Esophagus mucosa (tissue), 1 donor: ENCODE data around the gene MRRF. TPM values are rescaled to one million over a fixed set of nuclear protein-coding genes. Genes with fewer than 3 reads are reported as not detected.
"Not testable (repeated sequence)": the region's sequence is repeated elsewhere in the genome, so short reads cannot be mapped to it uniquely, and the experiment has no call there.

Source experiments
- ATAC-seq: fragments of 200-7000 bp; cut with Tn5 transposase; one replicate; pipeline ENCODE4 v1.9.1; 2020
- total RNA-seq: library from RNA; stranded (reverse); gene quantifications from one replicate; pipeline ENCODE4 v1.2.4, GENCODE V29; 2023
- donor health status: DM: yes; HTN: yes; CAD: no.

MRRF gene
- total RNA-seq, 1 donor from 2014 or later = 36.5 TPM

GRCh38 chr9:122363131-122363530 lies 98.4 kb downstream of the MRRF start:
- ATAC-seq = not testable (repeated sequence)

DNA sequence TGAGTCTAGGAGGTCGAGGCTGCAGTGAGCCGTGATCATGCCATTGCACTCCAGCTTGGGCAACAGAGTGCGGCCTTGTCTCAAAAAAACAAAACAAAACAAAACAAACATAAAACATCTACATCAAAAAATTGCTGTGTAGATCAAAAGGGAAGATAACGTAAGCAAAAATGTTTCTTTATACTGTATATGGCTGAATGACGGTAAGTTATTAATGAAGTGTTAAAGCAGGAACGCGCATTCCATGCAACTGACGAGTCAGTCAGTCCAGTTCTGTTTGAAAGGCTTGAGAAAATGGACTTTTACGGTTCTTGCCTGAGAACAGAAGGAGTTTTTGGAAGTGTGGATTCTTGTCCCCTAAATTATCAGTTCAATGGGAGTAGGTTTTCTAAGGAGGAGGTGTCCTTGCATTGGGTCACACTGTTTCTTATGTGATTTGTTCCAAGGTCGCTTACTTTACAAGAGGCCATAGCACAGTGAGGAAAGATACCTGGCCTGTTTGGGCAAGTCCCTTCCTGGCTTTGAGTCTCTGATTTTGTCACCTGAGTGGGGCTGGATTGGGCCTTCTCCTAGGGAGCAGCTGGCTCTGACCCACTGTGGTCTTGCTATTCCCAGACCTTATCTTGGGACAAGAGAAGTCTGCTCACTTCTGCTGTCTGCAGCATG lies 99.6 kb downstream of the MRRF start:
- peak; percentile 24 for ATAC-seq

- ATAC-seq = no peak
These were observed 100.1 kb downstream of the MRRF start for GRCh38 chr9:122364783-122365150.

- ATAC-seq = no peak
These were observed 101.5 kb downstream of the MRRF start for GRCh38 chr9:122366074-122366660.

DNA sequence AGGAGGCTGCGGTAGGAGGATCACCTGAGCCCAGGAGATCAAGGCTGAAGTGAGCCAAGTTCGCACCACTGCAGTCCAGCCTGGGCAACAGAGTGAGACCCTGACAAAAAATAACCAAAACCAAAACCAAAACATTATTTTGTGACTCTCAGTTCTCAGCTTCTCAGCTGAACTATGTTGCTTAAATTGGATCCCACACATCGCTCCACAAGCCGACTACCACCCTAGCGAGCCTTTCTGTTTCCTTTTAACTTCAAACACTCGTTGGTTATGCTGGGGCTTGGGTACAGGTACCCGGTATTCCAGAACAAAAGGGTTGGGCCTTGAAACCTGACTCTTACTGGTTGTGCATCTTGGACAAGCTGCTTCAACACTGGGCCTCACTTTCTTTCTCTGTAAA lies 102.4 kb downstream of the MRRF start:
- ATAC-seq = no peak

GRCh38 chr9:122367774-122368460 lies 103.2 kb downstream of the MRRF start:
- peak; percentile 82 for ATAC-seq

- ATAC-seq = no peak
These were observed 104.0 kb downstream of the MRRF start for GRCh38 chr9:122368642-122369041.

DNA sequence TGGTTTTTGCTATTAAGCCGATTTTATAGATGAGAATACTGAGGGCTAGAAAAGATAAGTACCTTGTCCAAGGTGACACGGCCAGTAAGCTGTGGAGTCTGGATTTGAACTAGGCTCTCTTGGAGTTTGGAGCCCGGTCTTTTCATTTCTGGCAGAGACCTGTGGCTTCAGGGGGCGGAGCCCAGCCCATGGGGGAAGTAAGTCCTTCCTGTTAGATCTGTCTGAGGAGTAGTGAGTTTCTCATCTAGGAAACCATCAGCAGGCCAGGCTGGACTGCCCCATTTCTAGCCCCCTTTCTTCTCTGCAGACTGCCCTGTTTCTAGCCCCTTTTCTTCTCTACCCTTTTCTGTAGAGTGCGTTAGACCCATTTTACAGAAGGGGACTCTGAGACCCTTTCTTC lies 105.6 kb downstream of the MRRF start:
- peak; percentile 8 for ATAC-seq

DNA sequence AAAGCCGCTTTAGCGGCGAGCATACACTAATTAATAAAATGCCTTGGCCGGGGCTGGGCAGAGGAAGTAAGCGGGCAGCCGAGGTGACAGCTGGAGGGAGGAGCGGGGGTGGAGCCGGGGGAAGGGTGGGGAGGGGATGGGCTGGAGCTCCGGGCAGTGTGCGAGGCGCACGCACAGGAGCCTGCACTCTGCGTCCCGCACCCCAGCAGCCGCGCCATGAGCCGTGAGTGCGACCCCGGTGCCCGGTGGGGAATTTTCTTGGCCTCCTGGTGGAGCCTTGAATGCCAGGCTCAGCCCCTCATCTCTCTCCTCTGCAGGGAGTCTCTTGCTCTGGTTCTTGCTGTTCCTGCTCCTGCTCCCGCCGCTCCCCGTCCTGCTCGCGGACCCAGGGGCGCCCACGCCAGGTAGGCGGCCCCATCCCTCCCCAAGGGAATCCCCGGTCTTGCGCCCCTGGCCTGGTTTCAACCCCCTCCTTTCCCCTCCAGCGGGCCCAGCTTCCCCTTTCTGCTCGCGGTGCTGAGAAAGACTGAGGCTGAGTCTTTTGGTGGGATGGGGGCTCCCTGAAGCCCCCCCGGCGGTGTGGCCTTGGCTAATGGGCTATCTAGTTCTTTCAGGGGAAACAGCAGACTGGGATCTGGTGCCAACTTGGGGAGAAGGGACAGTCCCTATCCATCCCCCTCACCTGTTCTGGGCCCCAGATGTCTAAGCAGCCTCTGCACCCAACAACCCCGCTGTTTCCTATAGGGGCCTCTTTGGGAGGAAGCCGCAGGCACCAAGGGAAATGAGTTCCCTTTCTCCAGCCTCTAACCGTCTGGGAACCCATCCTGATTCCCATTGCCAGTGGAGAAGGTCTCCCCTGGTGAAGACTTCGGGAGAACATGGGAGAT lies 106.4 kb downstream of the MRRF start, which contains the start of gene PTGS1:
PTGS1 (plus strand) TSS at position 156 of the 887 bp plus-strand sequence; CDS start at position 217, 61 bp downstream.
- ATAC-seq = peak; percentile 68

DNA sequence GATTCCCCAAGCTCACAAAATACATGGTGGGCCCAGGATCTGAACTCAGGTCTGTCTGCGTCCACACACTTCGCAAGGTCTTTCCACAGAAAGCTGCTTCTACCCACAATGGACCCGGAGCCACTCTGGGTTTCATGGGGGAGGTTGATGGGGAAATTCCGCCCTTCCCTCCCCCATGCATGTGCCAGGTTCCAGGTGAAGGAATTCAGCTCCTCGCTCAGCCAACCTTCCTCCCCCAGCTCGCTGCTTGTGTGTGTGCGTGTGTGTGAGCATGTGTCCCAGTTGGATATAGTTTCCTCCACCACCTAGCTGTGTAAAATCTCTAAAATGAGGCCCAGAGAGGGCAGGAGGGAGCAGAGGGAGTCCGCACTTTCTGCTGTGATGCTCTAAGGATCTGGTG lies 107.2 kb downstream of the MRRF start:
- ATAC-seq = no peak

DNA sequence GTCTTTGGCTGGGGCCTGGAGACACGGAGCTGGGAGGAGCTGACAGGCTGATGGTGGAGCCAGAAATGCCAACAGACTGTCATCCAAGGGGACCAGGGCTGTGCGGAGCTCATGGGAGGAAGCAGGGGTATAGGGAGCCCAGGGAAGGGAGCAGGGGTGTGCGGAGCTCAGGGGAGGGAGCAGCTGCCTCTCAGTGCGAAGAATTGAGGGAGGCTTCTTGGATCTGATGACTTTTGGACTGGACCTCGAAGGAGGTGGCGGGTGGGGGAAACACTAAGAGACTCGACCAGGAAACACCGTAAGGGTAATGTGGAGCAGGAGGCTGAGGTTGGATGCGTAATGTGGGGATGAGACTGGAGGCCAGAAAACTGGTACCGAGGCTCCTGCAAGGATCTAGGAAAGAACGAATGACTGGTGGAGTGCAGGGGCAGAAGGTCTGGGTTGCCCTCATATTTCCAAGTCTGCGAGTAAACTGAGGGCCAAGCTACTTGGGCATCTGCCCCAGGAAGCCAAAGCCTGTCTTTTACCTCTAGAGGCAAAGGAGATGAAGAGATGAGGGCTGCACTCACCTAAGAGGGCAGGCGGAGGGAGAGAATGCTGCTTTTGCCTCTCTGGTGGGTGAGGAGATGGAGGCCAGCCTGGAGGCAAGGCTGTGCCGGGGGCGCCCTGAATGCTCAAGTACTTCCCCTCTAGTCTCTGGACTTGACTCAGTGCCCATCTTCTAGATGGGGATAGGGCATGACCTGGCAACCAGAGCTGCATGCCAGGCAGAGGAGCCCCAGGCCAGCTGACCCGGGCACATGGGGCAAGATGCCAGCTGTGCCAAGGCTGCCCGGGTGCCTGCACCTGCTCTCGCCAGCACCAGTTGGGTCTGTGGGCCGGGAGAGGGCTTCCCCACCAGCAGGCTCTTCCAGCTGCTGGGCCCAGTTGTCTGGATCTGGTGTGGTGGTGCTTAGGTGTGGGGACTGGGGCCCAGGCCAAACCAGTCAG lies 108.5 kb downstream of the MRRF start:
- ATAC-seq = no peak

- peak; percentile 65 for ATAC-seq
These were observed 110.3 kb downstream of the MRRF start for GRCh38 chr9:122374885-122375420.

GRCh38 chr9:122376796-122377195 lies 112.1 kb downstream of the MRRF start:
- no peak for ATAC-seq

DNA sequence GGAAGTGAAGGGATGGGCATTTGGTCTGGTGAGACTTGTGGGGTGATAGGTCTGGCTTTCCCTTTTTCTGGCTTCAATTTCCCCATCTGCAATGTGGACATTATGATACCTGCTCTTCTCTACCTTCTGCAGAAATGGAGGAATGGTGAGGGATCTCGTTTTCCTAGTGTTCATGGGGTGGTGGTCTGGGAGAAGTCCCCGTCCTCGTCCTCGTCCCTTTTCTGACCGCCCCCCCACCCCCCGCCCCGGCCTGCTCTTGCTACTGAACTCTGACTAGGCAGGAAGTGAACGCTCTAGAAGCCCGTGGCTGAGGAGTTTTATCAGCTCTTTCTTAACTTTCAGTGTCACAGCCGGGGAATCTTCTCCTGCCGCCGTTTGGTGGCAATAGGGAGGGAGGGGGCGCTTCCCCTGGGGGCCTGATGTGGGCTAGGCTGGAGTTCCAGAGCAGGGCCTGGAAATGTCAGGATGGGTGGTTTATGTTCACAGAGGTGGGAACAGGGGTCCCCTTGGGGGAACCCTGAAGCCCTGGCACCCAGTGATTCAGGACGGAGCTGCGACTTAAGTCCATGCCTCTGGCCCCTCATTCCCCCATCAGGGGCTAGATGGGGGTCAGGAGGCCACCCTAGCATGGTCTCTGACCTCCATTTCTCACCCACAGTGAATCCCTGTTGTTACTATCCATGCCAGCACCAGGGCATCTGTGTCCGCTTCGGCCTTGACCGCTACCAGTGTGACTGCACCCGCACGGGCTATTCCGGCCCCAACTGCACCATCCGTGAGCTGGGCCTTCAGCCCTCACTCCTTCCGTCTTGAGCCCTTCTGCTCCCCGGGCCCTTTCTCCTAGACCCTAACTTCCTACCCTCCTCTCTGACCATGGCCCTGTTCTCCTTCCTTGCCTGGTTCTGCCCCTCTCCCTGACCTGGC lies 112.8 kb downstream of the MRRF start:
- ATAC-seq = no peak

- no peak for ATAC-seq
These were observed 113.6 kb downstream of the MRRF start for GRCh38 chr9:122378236-122378635.

- ATAC-seq = no peak
These were observed 114.7 kb downstream of the MRRF start for GRCh38 chr9:122379340-122379739.

GRCh38 chr9:122380293-122380692 lies 115.6 kb downstream of the MRRF start:
- no peak for ATAC-seq
